Measurements from ENCODE around the gene INSM1.

DNA sequence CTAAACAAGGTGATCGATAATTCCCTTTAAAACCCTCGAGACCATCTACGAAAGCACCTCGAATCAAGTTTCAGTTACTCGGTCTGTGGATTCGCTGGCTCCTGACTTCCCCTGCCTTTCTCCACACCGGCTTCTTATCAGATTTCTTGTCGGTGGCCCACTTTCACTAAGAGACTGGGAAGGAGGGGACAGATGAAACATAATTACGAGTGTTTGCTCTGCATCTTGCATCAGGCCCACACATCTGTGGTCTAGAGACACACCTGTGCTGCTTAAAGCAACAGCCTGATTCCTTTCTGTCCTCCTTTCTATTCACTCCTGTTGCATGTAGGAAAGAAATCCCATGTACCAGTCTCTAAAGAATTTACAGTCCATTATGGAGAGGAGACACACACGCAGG lies 37.7 kb downstream of the INSM1 start:
- no peak for TF ChIP-seq CTCF (IDR thresholded peaks at IDR 0.05)
- TF ChIP-seq POLR2A (IDR thresholded peaks at IDR 0.05): no peak
